Vagina (tissue), 2 donors: ENCODE results near the gene AK3.

Experiments used
- POLR2A ChIP-seq, 2 donors: fragments of 450-650 bp; IDR thresholded peaks; one replicate each; pipeline ENCODE4 v1.6.1; 2017; ENCODE audit warnings: antibody characterized with exemption in 2 of 2, mild to moderate bottlenecking in 2 of 2, moderate library complexity in 2 of 2
- TF ChIP-seq, protein P1 (sequence below), 3 experiments: fragments of 450-650 bp in 2 of 3; fragments of 200-600 bp in 1 of 3; sonication (generic) in 1 of 3; IDR thresholded peaks; one replicate each; pipeline ENCODE4 v1.5.1; 2017 to 2019; ENCODE audit warnings: antibody characterized with exemption in 3 of 3, mild to moderate bottlenecking in 2 of 3, moderate library complexity in 2 of 3

DNA sequence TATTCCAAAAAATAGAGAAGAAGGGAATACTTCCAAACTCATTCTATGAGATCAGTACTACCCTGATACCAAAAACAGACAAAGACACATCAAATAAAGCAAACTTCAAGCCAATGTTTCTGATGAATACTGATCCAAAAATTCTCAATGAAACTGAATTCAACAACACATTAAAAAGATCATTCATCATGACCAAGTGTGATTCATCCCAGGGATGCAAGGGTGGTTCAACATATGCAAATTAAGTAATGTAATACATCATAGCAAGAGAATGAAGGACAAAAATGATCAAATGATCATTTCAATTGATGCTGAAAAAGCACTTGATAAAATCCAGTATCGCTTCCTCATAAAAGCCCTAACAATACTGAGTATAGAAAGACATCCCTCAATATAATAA, 46.9 kb upstream of the AK3 start:
- no peak for TF ChIP-seq POLR2A (IDR thresholded peaks at IDR 0.05)
- TF ChIP-seq, protein P1, sequence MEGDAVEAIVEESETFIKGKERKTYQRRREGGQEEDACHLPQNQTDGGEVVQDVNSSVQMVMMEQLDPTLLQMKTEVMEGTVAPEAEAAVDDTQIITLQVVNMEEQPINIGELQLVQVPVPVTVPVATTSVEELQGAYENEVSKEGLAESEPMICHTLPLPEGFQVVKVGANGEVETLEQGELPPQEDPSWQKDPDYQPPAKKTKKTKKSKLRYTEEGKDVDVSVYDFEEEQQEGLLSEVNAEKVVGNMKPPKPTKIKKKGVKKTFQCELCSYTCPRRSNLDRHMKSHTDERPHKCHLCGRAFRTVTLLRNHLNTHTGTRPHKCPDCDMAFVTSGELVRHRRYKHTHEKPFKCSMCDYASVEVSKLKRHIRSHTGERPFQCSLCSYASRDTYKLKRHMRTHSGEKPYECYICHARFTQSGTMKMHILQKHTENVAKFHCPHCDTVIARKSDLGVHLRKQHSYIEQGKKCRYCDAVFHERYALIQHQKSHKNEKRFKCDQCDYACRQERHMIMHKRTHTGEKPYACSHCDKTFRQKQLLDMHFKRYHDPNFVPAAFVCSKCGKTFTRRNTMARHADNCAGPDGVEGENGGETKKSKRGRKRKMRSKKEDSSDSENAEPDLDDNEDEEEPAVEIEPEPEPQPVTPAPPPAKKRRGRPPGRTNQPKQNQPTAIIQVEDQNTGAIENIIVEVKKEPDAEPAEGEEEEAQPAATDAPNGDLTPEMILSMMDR (IDR thresholded peaks at IDR 0.05) = no peak
